Heart left ventricle (tissue), 13 donors: ENCODE results near the gene FTO.

Experiments
- POLR2A ChIP-seq, 2 donors: fragments of 450-650 bp; IDR thresholded peaks; one replicate each; pipeline ENCODE4 v1.6.1; 2017; ENCODE audit warnings: antibody characterized with exemption in 2 of 2, mild to moderate bottlenecking in 2 of 2, moderate library complexity in 2 of 2
- TF ChIP-seq, protein P1 (sequence below), 12 donors: fragments of 200-600 bp; sonication (generic) in 4 of 12; IDR thresholded peaks; one replicate each; pipeline versions ENCODE4 v1.5.0 to v1.8.0; 2018 to 2022; ENCODE audit warnings: antibody characterized with exemption in 12 of 12, mild to moderate bottlenecking in 5 of 12
- donor health status: ischemic (EF 13 %, LVEDD 7.1; RV severe dilation, severe dysfunction).
- donor health status: DM: no; HTN: yes; CAD: no.
- donor health status: DM: no; HTN: no; CAD: no.
- donor health status: ischemic (EF 25% LVEDD 6.9; RV normal size, moderate dysfunction).
- donor health status: ischemic (EF 25% LVEDD 5.7; RV mildly dilated, moderate dysfunction).
- donor health status: ischemic (EF 35%, LVEDD 5.7; RV mildly dilated, moderate dysfunction).
- donor health status: nonischemic (EF 11% LVEDD 7.7; RV severe dilation, severe dysfunction).
- donor health status: DM: yes; HTN: yes; CAD: no.
- donor health status: PGD.
- donor health status: ischemic (EF 29% LVEDD 5.4; RV normal size, mild dysfunction).
- donor health status: nonischemic (EF 23%, LVEDD 6.1; RV moderate dilation, normal function).

DNA sequence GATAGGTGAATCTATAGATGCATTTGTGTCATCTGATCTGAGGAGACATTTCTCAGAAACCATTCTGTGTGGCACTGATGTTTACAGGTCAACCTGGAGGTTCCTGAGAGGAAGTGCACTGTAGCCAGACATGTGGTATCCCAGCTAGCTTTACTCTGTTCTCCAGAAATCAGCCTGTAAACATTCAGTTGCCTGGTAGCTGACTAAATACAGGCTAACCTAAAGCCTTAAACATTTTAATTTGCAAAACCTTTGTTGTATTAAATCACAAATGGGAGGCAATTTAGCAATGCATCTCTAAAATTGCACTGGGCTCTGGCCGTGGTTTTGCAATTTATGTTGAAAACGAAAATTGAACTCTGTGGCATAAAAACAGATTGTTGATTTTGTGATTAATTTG is 207.6 kb downstream of the FTO start:
- TF ChIP-seq, protein P1, sequence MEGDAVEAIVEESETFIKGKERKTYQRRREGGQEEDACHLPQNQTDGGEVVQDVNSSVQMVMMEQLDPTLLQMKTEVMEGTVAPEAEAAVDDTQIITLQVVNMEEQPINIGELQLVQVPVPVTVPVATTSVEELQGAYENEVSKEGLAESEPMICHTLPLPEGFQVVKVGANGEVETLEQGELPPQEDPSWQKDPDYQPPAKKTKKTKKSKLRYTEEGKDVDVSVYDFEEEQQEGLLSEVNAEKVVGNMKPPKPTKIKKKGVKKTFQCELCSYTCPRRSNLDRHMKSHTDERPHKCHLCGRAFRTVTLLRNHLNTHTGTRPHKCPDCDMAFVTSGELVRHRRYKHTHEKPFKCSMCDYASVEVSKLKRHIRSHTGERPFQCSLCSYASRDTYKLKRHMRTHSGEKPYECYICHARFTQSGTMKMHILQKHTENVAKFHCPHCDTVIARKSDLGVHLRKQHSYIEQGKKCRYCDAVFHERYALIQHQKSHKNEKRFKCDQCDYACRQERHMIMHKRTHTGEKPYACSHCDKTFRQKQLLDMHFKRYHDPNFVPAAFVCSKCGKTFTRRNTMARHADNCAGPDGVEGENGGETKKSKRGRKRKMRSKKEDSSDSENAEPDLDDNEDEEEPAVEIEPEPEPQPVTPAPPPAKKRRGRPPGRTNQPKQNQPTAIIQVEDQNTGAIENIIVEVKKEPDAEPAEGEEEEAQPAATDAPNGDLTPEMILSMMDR (IDR thresholded peaks at IDR 0.05), result no peak
- TF ChIP-seq POLR2A (IDR thresholded peaks at IDR 0.05), result no peak
